Stimulated activated naive CD8-positive, alpha-beta T cell treated with anti-CD3 and anti-CD28 coated beads, Interleukin-15, Interleukin-2, amounts not matched to agents 100 ng/mL and 50 ng/mL, for 24 hours (primary cell): ENCODE data around the gene DNASE1L2.

ENCODE experiments used
- H3K27ac Mint-ChIP-seq: one replicate; pipeline ENCODE4 v1.8.0; 2021; ENCODE audit warnings: mild to moderate bottlenecking, mixed read lengths
- H3K27me3 Mint-ChIP-seq: one replicate; pipeline ENCODE4 v1.8.0; 2021; ENCODE audit warnings: mixed read lengths
- H3K36me3 Mint-ChIP-seq: one replicate; pipeline ENCODE4 v1.8.0; 2021; ENCODE audit warnings: low read depth, mixed read lengths
- H3K4me1 Mint-ChIP-seq: one replicate; pipeline ENCODE4 v1.8.0; 2021; ENCODE audit warnings: low read depth, mixed read lengths
- H3K4me3 Mint-ChIP-seq: one replicate; pipeline ENCODE4 v1.8.0; 2021; ENCODE audit warnings: mild to moderate bottlenecking, mixed read lengths
- H3K9me3 Mint-ChIP-seq: one replicate; pipeline ENCODE4 v1.8.0; 2021; ENCODE audit warnings: mixed read lengths

The DNASE1L2 gene

GRCh38 chr16:2275476-2276367 lies 39.5 kb downstream of the DNASE1L2 start:
- Mint-ChIP-seq H3K27ac (no peak overlapping the region), H3K4me1 (no peaks in the 10 kb centered on the region), H3K4me3 (no peak overlapping the region), H3K27me3 (no peaks in the 10 kb centered on the region), H3K9me3 (no peaks in the 10 kb centered on the region), H3K36me3 (no peaks in the 10 kb centered on the region)

- no peaks in the 10 kb centered on the region for H3K27me3 Mint-ChIP-seq
- H3K27ac Mint-ChIP-seq: no peak overlapping the region
- H3K4me3 Mint-ChIP-seq: no peak overlapping the region
- no peaks in the 10 kb centered on the region for H3K36me3 Mint-ChIP-seq
- H3K4me1 Mint-ChIP-seq: no peaks in the 10 kb centered on the region
- no peaks in the 10 kb centered on the region for H3K9me3 Mint-ChIP-seq
Measured at GRCh38 chr16:2276368-2277195, 40.3 kb downstream of the DNASE1L2 start.

- Mint-ChIP-seq H3K9me3 (no peaks in the 10 kb centered on the region), H3K36me3 (no peaks in the 10 kb centered on the region), H3K4me1 (no peaks in the 10 kb centered on the region), H3K4me3 (no peak overlapping the region), H3K27me3 (no peaks in the 10 kb centered on the region), H3K27ac (no peak overlapping the region)
Measured at GRCh38 chr16:2277466-2278271, 41.4 kb downstream of the DNASE1L2 start.

GRCh38 chr16:2278272-2278608 lies 42.0 kb downstream of the DNASE1L2 start:
- Mint-ChIP-seq H3K9me3 (no peaks in the 10 kb centered on the region), H3K4me3 (no peak overlapping the region), H3K27ac (no peak overlapping the region), H3K27me3 (no peaks in the 10 kb centered on the region), H3K36me3 (no peaks in the 10 kb centered on the region), H3K4me1 (no peaks in the 10 kb centered on the region)

GRCh38 chr16:2278956-2279800 lies 42.9 kb downstream of the DNASE1L2 start:
- H3K36me3 Mint-ChIP-seq: no peaks in the 10 kb centered on the region

GRCh38 chr16:2280461-2280860 lies 44.2 kb downstream of the DNASE1L2 start:
- no peaks in the 10 kb centered on the region for H3K27me3 Mint-ChIP-seq
- no peaks in the 10 kb centered on the region for H3K36me3 Mint-ChIP-seq
- H3K27ac Mint-ChIP-seq: no peak overlapping the region
- H3K4me3 Mint-ChIP-seq: no peak overlapping the region
- no peaks in the 10 kb centered on the region for H3K4me1 Mint-ChIP-seq
- no peaks in the 10 kb centered on the region for H3K9me3 Mint-ChIP-seq

More at GRCh38 chr16:2278956-2279800, 42.9 kb downstream of the DNASE1L2 start:
- no peaks in the 10 kb centered on the region for H3K27me3 Mint-ChIP-seq
- H3K27ac Mint-ChIP-seq: no peak overlapping the region
- no peaks in the 10 kb centered on the region for H3K9me3 Mint-ChIP-seq
- no peak overlapping the region for H3K4me3 Mint-ChIP-seq
- no peaks in the 10 kb centered on the region for H3K4me1 Mint-ChIP-seq

GRCh38 chr16:2280981-2281542 lies 44.8 kb downstream of the DNASE1L2 start:
- Mint-ChIP-seq H3K9me3 (no peaks in the 10 kb centered on the region), H3K4me3 (no peak overlapping the region), H3K27ac (no peak overlapping the region), H3K36me3 (no peaks in the 10 kb centered on the region), H3K27me3 (no peaks in the 10 kb centered on the region), H3K4me1 (no peaks in the 10 kb centered on the region)

- Mint-ChIP-seq H3K9me3 (no peaks in the 10 kb centered on the region), H3K36me3 (no peaks in the 10 kb centered on the region)
Measured at GRCh38 chr16:2282262-2282661, 46.0 kb downstream of the DNASE1L2 start.

GRCh38 chr16:2282866-2283555 lies 46.8 kb downstream of the DNASE1L2 start:
- Mint-ChIP-seq H3K27me3 (no peaks in the 10 kb centered on the region), H3K36me3 (no peaks in the 10 kb centered on the region), H3K4me3 (no peak overlapping the region), H3K27ac (no peak overlapping the region), H3K4me1 (no peaks in the 10 kb centered on the region), H3K9me3 (no peaks in the 10 kb centered on the region)

More at GRCh38 chr16:2282262-2282661, 46.0 kb downstream of the DNASE1L2 start:
- Mint-ChIP-seq H3K27me3 (no peaks in the 10 kb centered on the region), H3K4me3 (no peak overlapping the region), H3K4me1 (no peaks in the 10 kb centered on the region), H3K27ac (no peak overlapping the region)

- H3K36me3 Mint-ChIP-seq: no peaks in the 10 kb centered on the region
- H3K4me3 Mint-ChIP-seq: no peak overlapping the region
- no peak overlapping the region for H3K27ac Mint-ChIP-seq
- no peaks in the 10 kb centered on the region for H3K4me1 Mint-ChIP-seq
- no peaks in the 10 kb centered on the region for H3K9me3 Mint-ChIP-seq
- no peaks in the 10 kb centered on the region for H3K27me3 Mint-ChIP-seq
Measured at GRCh38 chr16:2284001-2284770, 47.9 kb downstream of the DNASE1L2 start.

- no peak overlapping the region for H3K4me3 Mint-ChIP-seq
Measured at GRCh38 chr16:2284797-2285576, 48.7 kb downstream of the DNASE1L2 start.

GRCh38 chr16:2285731-2286191 lies 49.5 kb downstream of the DNASE1L2 start:
- H3K4me1 Mint-ChIP-seq: no peaks in the 10 kb centered on the region
- no peaks in the 10 kb centered on the region for H3K9me3 Mint-ChIP-seq
- H3K36me3 Mint-ChIP-seq: no peaks in the 10 kb centered on the region
- H3K27me3 Mint-ChIP-seq: no peaks in the 10 kb centered on the region
- H3K4me3 Mint-ChIP-seq: no peak overlapping the region
- H3K27ac Mint-ChIP-seq: no peak overlapping the region

More at GRCh38 chr16:2284797-2285576, 48.7 kb downstream of the DNASE1L2 start:
- no peaks in the 10 kb centered on the region for H3K4me1 Mint-ChIP-seq
- H3K9me3 Mint-ChIP-seq: no peaks in the 10 kb centered on the region
- H3K36me3 Mint-ChIP-seq: no peaks in the 10 kb centered on the region
- H3K27ac Mint-ChIP-seq: no peak overlapping the region
- no peaks in the 10 kb centered on the region for H3K27me3 Mint-ChIP-seq
